ENCODE measurements around the gene CRISPLD2. TPM values are rescaled to one million over a fixed set of nuclear protein-coding genes. Genes with fewer than 3 reads are reported as not detected.
"Not testable (repeated sequence)": the region's sequence is repeated elsewhere in the genome, so short reads cannot be mapped to it uniquely, and the experiment has no call there.

The CRISPLD2 gene
- total RNA-seq, 2 donors from 2014 or later, result 58.4 to 76.4 TPM

DNA sequence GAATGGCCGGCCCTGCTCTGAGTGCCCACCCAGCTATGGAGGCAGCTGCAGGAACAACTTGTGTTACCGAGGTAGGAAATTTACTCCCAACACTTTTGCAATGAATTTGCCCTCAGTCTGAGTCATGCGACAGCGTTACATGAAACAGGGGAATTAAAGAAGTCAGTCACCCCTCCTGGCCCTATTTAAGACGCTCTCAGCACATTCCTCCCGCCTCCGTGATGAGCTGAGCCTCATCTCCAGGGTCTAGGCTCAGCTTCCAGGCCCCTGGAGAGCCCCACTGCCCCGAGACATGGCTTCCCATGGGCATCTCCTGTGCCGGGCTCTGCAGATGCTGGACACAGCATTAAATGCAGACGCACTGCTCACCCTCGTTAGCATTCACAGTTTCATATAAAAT lies 35.0 kb downstream of the CRISPLD2 start:
- Histone ChIP-seq H3K9me3 (peaks cover 0 to 11% of the 10 kb centered on the region in 2 donors), H3K4me3 (no peak overlapping the region), H3K27ac (no peak overlapping the region), H3K4me1 (no peaks in the 10 kb centered on the region), H3K36me3 (peaks cover 58% of the 10 kb centered on the region), H3K27me3 (no peaks in the 10 kb centered on the region)
- TF ChIP-seq, protein P1, sequence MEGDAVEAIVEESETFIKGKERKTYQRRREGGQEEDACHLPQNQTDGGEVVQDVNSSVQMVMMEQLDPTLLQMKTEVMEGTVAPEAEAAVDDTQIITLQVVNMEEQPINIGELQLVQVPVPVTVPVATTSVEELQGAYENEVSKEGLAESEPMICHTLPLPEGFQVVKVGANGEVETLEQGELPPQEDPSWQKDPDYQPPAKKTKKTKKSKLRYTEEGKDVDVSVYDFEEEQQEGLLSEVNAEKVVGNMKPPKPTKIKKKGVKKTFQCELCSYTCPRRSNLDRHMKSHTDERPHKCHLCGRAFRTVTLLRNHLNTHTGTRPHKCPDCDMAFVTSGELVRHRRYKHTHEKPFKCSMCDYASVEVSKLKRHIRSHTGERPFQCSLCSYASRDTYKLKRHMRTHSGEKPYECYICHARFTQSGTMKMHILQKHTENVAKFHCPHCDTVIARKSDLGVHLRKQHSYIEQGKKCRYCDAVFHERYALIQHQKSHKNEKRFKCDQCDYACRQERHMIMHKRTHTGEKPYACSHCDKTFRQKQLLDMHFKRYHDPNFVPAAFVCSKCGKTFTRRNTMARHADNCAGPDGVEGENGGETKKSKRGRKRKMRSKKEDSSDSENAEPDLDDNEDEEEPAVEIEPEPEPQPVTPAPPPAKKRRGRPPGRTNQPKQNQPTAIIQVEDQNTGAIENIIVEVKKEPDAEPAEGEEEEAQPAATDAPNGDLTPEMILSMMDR (IDR thresholded peaks at IDR 0.05), result no peak
- DNase-seq (ENCODE audit: low spot score), result no peak

DNA sequence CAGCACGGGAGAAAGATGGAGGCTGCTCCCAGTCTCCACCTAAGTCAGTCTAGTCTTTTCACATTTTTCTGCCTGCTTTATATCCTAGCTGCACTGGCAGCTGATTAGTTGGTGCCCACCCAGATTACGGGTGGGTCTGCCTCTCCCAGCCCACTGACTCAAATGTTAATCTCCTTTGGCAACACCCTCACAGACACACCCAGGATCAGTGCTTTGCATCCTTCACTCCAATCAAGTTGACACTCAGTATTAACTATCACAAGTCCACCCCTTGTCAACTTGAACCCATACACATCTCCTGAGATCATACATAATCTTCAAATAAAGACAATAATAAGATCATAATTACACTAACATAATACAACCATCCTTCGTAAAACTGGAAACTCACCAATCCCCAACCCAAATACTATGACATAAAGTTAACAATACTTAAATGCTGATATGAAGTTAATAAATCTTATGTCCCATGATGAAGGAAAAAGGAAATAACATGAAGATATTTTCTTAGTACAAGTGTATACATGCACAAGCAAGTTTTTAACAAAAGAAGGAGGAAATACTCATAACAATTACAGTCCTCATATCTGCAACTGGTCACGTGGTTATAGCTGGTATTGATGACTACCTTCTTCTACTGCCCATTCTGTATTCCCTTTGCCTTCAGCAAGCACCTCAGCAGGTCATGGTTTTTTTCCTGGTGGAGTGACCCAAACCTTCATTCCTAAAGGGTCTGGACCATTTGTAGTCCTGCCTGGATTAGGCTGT lies 35.8 kb downstream of the CRISPLD2 start:
- Histone ChIP-seq H3K9me3 (peaks cover 0 to 17% of the 10 kb centered on the region in 2 donors), H3K36me3 (peaks cover 51% of the 10 kb centered on the region)
- H3K4me3 ChIP-seq; H3K27me3 ChIP-seq; H3K4me1 ChIP-seq; DNase-seq (ENCODE audit: low spot score); H3K27ac ChIP-seq: not testable (repeated sequence)

DNA sequence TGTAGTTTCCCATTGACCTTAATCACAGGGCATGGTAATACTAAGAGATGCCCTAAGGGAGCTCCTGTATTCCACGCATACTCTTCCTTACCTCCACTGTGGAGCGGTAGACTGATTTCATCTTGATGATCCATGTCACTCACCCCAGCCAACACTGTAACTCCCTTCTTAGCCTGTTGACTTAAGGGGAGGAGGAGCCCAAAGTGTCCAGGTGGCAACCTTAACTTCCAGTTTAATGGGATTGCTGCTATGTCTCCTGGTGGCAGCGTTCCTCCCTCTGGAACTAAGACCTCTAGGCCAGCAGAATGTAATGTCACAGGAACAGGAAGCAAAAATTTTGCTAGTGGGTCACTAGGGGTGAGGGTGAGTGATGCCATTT lies 36.4 kb downstream of the CRISPLD2 start:
- not testable (repeated sequence) for H3K4me1 ChIP-seq; DNase-seq (ENCODE audit: low spot score); H3K27ac ChIP-seq; H3K27me3 ChIP-seq; H3K4me3 ChIP-seq
- peaks cover 46% of the 10 kb centered on the region for H3K36me3 ChIP-seq
- peaks cover 0 to 17% of the 10 kb centered on the region in 2 donors for H3K9me3 ChIP-seq

DNA sequence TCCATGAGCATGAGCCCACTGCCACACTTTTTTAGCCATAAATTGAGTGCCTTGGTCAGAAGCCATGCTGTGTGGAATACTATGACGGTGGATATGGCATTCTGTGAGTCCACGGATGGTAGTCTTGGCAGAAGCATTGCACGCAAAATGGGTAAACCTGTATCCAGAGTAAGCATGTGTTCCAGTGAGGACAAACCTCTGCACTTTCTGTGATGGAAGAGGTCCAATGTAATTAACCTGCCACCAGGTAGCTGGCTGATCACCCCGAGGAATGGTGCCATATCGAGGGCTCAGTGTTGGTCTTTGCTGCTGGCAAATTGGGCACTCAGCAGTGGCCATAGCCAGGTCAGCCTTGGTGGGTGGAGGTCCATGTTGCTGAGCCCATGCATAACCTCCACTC lies 37.0 kb downstream of the CRISPLD2 start:
- H3K27me3 ChIP-seq; H3K4me3 ChIP-seq; DNase-seq (ENCODE audit: low spot score); H3K4me1 ChIP-seq; H3K27ac ChIP-seq: not testable (repeated sequence)
- Histone ChIP-seq H3K9me3 (peaks cover 0 to 17% of the 10 kb centered on the region in 2 donors), H3K36me3 (peaks cover 50% of the 10 kb centered on the region)

DNA sequence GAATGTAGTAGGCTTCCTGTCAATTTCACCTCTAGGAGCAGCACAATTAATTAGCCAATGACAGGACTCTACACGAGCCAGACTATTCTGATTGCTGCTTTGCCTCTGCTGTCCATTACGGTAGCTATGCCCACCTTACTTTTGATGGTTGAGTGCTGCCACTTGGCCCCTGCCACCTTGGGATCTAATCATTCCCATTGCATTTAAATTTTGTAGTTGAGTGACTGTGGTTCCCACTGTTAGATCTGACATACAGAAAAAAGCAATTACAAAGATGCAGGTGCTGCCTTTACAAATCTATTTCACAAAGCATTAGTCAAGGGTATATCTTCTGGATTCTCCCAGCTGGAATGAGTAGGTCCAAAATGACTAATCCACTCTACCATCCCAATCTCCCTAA lies 39.9 kb downstream of the CRISPLD2 start:
- Histone ChIP-seq H3K4me1 (no peaks in the 10 kb centered on the region), H3K9me3 (peaks cover 0 to 17% of the 10 kb centered on the region in 2 donors), H3K36me3 (peaks cover 61% of the 10 kb centered on the region), H3K27ac (no peak overlapping the region), H3K4me3 (no peak overlapping the region), H3K27me3 (no peaks in the 10 kb centered on the region)
- no peak for DNase-seq (ENCODE audit: low spot score)
- TF ChIP-seq, protein P1 (IDR thresholded peaks at IDR 0.05), result no peak

DNA sequence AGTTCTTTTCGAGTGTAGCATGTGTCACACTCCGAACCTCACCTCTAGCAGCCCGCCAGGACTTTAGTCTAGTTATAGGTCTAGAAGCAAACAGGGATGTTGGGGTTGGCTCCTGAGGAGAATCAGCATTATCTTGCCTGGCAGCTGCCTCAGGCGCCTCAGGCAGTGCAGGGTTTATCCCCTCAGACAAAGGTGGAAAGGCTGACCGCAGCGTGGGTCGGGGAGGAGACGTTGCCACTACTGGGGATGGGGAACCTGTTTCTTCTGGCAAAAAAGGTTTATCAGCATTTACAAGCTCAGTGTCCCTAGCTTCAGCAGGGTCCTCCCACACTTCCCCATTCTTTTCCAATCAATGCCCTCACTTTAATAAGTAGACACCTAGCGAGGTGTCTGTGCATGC lies 40.6 kb downstream of the CRISPLD2 start:
- no peak overlapping the region for H3K27ac ChIP-seq
- peaks cover 0 to 17% of the 10 kb centered on the region in 2 donors for H3K9me3 ChIP-seq
- H3K27me3 ChIP-seq, result no peaks in the 10 kb centered on the region
- TF ChIP-seq, protein P1 (IDR thresholded peaks at IDR 0.05), result no peak
- DNase-seq (ENCODE audit: low spot score), result no peak
- H3K4me1 ChIP-seq, result no peaks in the 10 kb centered on the region
- H3K4me3 ChIP-seq, result no peak overlapping the region
- H3K36me3 ChIP-seq, result peaks cover 55% of the 10 kb centered on the region

DNA sequence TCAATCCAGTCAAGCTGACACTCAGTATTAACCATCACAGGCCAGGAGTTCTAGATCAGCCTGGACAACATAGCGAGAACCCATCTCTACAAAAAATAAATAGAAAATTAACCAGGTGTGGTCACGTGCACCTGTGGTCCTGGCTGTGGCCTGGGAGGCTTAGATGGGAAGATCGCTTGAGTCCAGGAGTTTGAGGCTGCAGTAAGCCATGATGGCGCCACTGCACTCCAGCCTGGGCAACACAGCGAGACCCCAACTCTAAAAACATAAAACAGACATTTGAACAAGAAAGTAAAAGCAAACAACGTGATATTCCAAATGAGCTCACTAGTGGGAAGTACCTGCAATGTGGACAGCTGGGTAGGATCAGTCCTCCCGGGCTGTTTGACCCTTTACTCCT lies 41.9 kb downstream of the CRISPLD2 start:
- Histone ChIP-seq H3K36me3 (peaks cover 52% of the 10 kb centered on the region), H3K4me1 (no peaks in the 10 kb centered on the region), H3K27me3 (no peaks in the 10 kb centered on the region), H3K4me3 (no peak overlapping the region), H3K27ac (no peak overlapping the region), H3K9me3 (peaks cover 0 to 17% of the 10 kb centered on the region in 2 donors)
- no peak for DNase-seq (ENCODE audit: low spot score)
- TF ChIP-seq, protein P1 (IDR thresholded peaks at IDR 0.05), result no peak
